ENCODE data around the gene EFS. TPM values are rescaled to one million over a fixed set of nuclear protein-coding genes. Genes with fewer than 3 reads are reported as not detected.

EFS gene
- total RNA-seq, 1 experiment from 2014 or later = not detected

- DNase-seq (ENCODE audit: low read depth) = no peak
- in situ Hi-C loops (cut with HindIII; ENCODE audit: low pct_unique_long_range_greater_than_20kb, low sequenced_read_pairs) = no loop called here
Measured at GRCh38 chr14:23381871-23382270, 16.9 kb upstream of the EFS start.

GRCh38 chr14:23380976-23381375 is 16.0 kb upstream of the EFS start:
- no peak for DNase-seq (ENCODE audit: low read depth)
- in situ Hi-C loops (cut with HindIII; ENCODE audit: low pct_unique_long_range_greater_than_20kb, low sequenced_read_pairs) = no loop called here

DNA sequence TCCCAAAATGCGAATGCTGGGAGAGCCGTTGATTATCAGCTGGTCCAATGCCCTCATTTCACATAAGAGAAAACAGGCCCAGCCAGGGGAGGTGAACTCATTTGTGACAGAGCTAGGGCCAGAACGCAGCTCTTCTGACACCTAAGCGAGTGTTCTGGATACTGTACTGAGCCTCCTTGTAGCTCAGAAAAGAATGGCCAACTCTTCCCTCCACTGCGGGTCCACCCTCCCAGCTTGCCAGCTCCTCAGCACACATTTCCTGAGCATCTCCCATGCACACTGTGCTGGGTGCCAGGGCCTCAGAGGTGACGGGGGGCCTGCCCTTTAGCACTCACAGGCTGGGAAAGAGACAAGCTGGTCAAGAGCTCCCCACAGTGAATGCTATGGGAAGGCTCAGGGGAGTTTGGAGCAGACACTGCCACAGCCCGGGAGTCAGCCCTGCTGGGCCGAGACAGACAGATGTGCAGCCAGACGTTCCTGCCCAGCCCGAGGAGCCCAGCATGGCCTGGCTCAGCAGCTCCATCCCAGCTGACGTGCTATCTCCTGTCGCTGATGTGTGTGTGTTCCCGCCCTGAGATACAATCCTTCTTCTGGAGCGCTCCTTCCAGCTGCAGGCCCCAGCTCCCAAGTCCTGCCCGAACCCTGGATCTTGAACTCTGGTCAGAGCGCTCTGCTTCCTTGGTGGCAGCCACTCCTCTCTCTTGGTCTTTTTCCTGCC is 15.4 kb upstream of the EFS start:
- in situ Hi-C loops (cut with HindIII; ENCODE audit: low pct_unique_long_range_greater_than_20kb, low sequenced_read_pairs) = no loop called here
- DNase-seq (ENCODE audit: low read depth) = no peak

DNA sequence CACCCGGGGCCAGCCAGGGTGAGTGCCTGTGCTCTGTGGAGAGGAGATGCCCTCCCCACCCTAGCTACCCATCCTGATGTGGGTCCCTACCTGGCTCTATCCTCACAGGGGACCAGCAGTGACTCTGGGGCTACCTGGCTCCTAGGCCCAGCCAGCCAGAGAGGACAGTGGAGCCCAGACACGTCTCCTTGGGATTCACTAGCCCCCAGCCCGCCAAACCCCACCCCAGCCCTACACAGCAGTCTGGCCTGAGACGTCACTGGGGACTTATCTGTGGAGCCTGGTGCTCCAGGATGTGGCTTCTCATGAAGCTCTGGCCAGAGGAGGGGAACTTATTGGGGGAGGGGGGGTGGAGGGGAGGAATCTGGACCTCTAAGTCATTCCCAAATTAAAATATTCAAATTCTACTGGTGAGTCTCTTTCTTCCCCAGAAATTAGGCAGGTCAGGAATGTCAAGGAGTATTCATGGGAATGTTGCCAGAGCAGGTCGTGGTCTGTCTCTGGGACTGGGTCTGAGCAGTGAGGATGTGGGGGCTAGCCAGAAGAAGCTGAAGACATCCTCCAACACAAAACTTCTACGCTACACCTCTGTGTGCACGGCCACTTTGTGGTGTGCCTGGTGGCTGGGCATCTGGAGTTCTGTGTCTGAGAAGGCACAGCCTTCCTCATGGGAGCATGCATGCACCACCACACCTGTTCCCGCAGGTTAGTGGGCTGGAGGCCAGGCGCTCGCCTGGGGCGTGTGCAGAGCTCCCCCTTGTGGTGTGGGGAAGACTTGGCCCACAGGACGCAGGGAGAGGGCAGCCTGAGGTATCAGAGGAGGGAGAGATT is 14.6 kb upstream of the EFS start:
- DNase-seq (ENCODE audit: low read depth) = peak; percentile 10

GRCh38 chr14:23378612-23379220 is 13.7 kb upstream of the EFS start:
- DNase-seq (ENCODE audit: low read depth) = no peak
- in situ Hi-C loops (cut with HindIII; ENCODE audit: low pct_unique_long_range_greater_than_20kb, low sequenced_read_pairs) = no loop called here

More for the DNA sequence above, 14.6 kb upstream of the EFS start:
- in situ Hi-C loops (cut with HindIII; ENCODE audit: low pct_unique_long_range_greater_than_20kb, low sequenced_read_pairs) = no loop called here

GRCh38 chr14:23377573-23378563 is 12.9 kb upstream of the EFS start:
- in situ Hi-C loops (cut with HindIII; ENCODE audit: low pct_unique_long_range_greater_than_20kb, low sequenced_read_pairs) = no loop called here
- DNase-seq (ENCODE audit: low read depth) = no peak

DNA sequence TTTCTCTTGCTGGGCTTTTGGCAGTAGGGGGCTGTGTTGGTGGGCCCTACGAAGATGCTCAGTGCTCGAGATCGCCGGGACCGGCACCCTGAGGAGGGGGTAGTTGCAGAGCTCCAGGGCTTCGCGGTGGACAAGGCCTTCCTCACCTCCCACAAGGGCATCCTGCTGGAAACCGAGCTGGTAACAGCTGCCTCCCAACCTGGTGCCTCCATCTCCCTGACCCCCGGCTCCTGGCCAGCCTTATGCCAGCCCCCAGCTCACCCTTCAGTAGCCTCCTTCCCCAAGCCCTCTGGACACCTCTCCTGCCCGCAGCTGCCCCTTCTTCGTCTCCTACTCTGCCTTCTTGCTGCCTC is 12.2 kb upstream of the EFS start:
- no peak for DNase-seq (ENCODE audit: low read depth)
- in situ Hi-C loops (cut with HindIII; ENCODE audit: low pct_unique_long_range_greater_than_20kb, low sequenced_read_pairs) = no loop called here

DNA sequence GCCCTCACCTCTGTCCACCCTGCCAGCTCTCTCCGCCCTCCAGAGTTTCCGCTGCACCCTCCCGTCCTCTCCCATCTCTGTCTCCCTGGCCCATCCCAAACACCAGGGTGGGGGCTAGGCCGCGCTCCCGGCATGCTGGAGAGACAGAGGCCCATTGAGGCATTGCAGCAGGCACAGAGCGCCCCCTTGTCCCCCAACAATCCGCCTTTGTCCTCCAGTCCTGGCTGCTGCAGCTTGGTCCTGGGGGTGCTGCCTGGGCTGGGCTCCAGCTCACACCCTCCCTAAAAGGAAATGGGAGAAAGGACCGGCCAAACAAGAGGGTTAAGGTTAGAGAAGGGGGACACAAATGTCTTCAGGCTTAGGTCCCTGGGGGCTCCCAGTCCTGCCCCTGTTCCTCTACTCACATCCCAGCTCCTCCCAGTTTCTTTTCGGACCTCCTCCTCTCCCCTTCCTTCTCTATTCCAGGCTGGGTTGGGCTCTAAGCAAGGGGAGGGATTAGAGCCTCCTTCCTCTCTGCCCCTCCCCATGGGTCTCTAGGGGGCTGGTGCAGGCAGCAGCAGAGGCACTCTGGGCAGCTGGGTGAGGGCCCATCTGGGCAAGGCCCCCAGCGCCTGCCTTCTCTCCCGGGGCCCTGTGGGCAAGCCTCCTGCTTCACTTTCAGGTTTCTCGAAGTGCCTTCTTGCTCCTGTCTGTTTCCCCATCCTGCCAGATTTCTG is 11.7 kb upstream of the EFS start, which contains the start of gene CMTM5:
Gene CMTM5, plus strand, starts transcription at position 565 of the 716 bp plus-strand sequence. CDS start 206 bp downstream, outside the sequence.
- DNase-seq (ENCODE audit: low read depth) = no peak
- in situ Hi-C loops (cut with HindIII; ENCODE audit: low pct_unique_long_range_greater_than_20kb, low sequenced_read_pairs) = no loop called here

DNA sequence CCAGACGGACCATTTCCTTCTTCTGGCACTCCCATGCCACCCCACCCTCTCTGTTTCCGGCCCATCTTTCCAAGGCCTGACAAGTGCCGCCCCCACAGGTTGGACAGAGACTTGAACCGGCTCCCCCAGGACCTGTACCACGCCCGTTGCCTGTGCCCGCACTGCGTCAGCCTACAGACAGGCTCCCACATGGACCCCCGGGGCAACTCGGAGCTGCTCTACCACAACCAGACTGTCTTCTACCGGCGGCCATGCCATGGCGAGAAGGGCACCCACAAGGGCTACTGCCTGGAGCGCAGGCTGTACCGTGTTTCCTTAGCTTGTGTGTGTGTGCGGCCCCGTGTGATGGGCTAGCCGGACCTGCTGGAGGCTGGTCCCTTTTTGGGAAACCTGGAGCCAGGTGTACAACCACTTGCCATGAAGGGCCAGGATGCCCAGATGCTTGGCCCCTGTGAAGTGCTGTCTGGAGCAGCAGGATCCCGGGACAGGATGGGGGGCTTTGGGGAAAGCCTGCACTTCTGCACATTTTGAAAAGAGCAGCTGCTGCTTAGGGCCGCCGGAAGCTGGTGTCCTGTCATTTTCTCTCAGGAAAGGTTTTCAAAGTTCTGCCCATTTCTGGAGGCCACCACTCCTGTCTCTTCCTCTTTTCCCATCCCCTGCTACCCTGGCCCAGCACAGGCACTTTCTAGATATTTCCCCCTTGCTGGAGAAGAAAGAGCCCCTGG is 10.7 kb upstream of the EFS start:
- in situ Hi-C loops (cut with HindIII; ENCODE audit: low pct_unique_long_range_greater_than_20kb, low sequenced_read_pairs) = no loop called here
- DNase-seq (ENCODE audit: low read depth) = no peak

GRCh38 chr14:23373041-23373440 is 8.1 kb upstream of the EFS start:
- in situ Hi-C loops (cut with HindIII; ENCODE audit: low pct_unique_long_range_greater_than_20kb, low sequenced_read_pairs) = no loop called here
- no peak for DNase-seq (ENCODE audit: low read depth)

DNA sequence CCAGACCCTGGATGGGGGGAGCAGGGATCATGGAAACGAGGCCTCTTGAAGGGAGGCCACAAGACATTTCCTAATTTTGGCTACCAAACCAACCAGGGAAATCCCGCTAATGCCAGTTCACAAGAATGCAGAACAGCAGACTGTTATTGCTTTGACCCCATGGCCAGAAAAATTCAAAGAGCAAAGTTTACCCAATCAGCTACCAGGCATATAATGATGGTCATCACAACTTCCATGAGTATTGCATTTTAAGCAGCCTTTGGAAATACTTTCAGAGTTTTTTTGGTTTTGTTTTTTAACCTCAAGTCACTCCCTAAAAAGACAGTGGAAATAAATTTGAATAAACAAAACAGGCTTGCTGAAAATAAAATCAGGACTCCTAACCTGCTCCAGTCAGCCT is 7.5 kb upstream of the EFS start, which contains the start of gene IL25:
Gene IL25, plus strand, starts transcription at position 301 of the 400 bp plus-strand sequence.
- no peak for DNase-seq (ENCODE audit: low read depth)
- in situ Hi-C loops (cut with HindIII; ENCODE audit: low pct_unique_long_range_greater_than_20kb, low sequenced_read_pairs) = no loop called here

GRCh38 chr14:23371865-23372264 is 6.9 kb upstream of the EFS start:
- in situ Hi-C loops (cut with HindIII; ENCODE audit: low pct_unique_long_range_greater_than_20kb, low sequenced_read_pairs) = no loop called here

GRCh38 chr14:23370221-23370620 is 5.2 kb upstream of the EFS start:
- DNase-seq (ENCODE audit: low read depth) = no peak
- in situ Hi-C loops (cut with HindIII; ENCODE audit: low pct_unique_long_range_greater_than_20kb, low sequenced_read_pairs) = no loop called here

More at GRCh38 chr14:23371865-23372264, 6.9 kb upstream of the EFS start:
- no peak for DNase-seq (ENCODE audit: low read depth)

GRCh38 chr14:23366426-23366921 is 1.5 kb upstream of the EFS start:
- DNase-seq (ENCODE audit: low read depth) = no peak
- in situ Hi-C loops (cut with HindIII; ENCODE audit: low pct_unique_long_range_greater_than_20kb, low sequenced_read_pairs) = no loop called here

DNA sequence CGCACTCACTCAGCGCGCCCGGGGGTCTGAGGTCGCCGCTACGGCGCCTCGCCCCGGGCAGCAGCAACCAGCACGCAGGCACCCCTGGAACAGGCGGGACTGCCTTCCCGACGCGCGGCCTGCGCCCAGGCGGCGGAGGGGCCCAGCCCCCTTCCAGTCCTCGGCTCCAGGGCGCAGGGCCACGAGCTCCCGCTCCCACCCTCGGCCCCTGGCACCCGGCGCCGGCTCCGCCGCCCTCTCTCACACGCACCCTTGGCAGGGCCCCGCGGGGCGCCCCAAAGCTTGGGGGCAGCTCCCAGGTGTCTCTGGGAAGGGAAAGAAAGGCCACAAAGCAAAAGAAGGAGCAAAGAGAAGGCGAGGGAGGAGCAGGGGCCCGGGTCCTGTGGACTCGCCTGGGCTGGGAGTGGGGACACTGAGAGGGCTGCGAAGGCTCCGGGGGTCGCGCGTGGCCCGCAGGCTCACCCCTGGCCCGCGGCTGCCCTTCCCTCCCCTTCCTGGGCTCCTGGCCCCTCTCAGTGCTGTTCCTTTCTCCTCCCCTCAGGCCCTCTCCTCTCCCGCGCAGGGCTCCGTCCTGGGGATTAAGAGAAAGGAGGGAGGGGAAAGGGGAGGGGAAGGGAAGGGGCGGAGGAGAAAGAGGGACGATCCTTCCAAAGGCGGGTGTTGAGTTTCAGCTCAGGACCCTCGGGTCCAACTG is 907 bp upstream of the EFS start:
- in situ Hi-C loops (cut with HindIII; ENCODE audit: low pct_unique_long_range_greater_than_20kb, low sequenced_read_pairs) = no loop called here

More for the DNA sequence above, 907 bp upstream of the EFS start:
- no peak for DNase-seq (ENCODE audit: low read depth)
